GM19193 (cell line): ENCODE measurements around the gene NT5DC1.

ENCODE experiments used
- POLR2A ChIP-seq: IDR thresholded peaks from 4 replicates; pipeline ENCODE4 v1.6.1; 2011; ENCODE audit not compliant: insufficient read depth, insufficient read length; ENCODE audit errors: extremely low read depth

The NT5DC1 gene

GRCh38 chr6:116298973-116299372 is 198.3 kb downstream of the NT5DC1 start:
- TF ChIP-seq POLR2A: no peak
